ENCODE measurements around the gene HES7.
A peak's percentile ranks its signal among the peaks of the same experiment; 100 is the strongest.
"Not testable (repeated sequence)": the region's sequence is repeated elsewhere in the genome, so short reads cannot be mapped to it uniquely, and the experiment has no call there.

Gene HES7

GRCh38 chr17:8123695-8124349 lies at the start of gene HES7:
TSS of gene HES7 (minus strand) at chr17:8124106. CDS start at chr17:8124084, 22 bp downstream.
- DNase-seq, result no peak

GRCh38 chr17:8173056-8173870 lies 49.4 kb upstream of the HES7 start:
- peak; percentile 78 to 84 for DNase-seq

GRCh38 chr17:8170186-8170585 lies 46.3 kb upstream of the HES7 start:
- DNase-seq, result not testable (repeated sequence)

DNA sequence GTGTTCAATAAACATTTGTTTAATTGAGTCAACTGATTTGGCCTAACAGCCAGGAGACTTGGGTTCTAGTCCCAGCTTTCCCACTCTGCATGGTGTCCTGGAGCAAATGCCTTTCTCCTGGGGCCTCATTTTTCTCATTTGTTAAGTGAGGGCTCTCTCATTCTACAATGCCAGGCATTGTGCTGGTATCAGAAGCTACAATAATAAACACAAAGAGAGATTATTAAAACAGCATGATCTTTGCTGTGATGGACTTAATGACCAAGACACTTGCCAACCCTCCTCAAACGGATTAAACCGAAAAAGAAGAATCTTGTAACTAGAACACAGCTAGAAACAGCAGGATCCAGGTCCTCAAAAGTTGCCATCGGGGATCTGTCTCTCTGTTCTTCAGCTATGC lies 43.6 kb upstream of the HES7 start:
- DNase-seq, result no peak

DNA sequence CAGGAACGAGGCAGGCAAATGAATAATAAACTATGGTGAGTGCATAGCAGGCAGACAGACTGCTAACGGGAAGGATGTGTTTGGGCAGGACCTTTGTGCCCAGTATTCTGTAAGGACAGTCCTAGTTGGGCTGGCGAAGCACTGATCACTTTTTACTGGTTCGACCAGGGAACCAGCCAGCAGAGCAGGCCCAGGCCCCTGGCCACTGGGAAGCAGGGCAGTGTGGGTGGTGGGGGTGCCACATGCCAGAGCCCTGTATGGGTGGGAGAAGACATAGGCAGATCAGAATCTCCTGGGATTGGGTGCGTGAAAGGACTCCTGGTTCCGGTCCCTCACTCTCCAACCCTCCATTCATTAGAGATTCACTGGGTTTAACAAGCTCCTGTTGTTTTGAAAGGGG lies 42.8 kb upstream of the HES7 start:
- DNase-seq, result no peak

DNA sequence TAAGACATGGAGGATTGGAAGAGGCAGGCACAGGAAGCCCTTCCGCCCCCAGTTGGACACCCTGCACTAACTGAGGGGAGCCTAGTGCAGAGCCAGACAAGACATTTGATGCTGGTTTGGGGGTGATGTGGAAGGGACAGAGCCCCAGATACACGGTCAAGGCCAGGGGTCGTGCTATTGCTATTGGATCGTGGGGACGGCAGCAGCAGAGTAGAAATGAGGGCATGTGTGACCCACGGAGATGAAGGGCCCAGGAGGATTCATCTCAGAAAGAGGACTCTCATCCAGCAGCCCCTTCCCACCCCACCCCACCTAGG lies 40.9 kb upstream of the HES7 start:
- DNase-seq, result no peak

DNA sequence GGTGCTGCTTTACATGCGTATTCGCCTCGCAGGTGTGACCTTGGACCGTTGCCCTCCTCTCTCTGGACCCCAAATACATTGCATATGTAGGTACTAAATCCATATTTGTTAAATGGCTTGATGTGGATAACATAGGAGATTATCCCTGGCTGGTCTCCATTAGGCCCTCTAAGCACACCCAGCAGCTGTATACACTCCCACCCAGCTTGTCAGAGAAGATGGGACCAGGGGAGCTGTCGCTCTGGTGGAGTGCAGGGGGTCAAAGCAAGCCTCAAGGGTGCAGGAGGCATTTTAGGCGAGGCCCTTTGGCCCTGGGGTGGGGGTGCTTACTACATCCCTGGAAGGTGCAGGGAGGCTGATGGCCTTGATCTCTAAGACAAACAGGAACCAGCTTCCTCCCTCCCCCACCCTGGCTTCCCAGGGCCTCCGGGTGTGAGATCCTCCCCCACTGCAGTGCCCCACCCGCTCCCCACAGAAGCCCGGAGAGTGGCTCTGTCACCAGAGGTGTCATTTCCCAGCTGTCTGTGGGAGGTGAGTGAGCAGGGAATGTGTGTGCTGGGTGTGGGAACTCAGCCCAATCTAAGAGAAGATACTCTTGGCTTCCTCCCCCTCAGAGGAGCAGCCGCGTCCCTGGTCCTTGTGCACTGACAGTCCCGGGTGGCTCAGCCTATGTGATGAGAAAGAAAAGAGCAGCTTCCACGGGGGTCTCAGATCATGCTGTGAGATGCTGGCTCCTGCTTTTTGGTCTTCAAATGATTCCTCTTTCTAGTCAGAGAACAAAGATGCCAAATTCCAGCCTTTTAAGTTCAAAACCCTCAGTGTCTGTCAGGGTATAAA lies 40.3 kb upstream of the HES7 start:
- DNase-seq, result peak; percentile 50 to 64

DNA sequence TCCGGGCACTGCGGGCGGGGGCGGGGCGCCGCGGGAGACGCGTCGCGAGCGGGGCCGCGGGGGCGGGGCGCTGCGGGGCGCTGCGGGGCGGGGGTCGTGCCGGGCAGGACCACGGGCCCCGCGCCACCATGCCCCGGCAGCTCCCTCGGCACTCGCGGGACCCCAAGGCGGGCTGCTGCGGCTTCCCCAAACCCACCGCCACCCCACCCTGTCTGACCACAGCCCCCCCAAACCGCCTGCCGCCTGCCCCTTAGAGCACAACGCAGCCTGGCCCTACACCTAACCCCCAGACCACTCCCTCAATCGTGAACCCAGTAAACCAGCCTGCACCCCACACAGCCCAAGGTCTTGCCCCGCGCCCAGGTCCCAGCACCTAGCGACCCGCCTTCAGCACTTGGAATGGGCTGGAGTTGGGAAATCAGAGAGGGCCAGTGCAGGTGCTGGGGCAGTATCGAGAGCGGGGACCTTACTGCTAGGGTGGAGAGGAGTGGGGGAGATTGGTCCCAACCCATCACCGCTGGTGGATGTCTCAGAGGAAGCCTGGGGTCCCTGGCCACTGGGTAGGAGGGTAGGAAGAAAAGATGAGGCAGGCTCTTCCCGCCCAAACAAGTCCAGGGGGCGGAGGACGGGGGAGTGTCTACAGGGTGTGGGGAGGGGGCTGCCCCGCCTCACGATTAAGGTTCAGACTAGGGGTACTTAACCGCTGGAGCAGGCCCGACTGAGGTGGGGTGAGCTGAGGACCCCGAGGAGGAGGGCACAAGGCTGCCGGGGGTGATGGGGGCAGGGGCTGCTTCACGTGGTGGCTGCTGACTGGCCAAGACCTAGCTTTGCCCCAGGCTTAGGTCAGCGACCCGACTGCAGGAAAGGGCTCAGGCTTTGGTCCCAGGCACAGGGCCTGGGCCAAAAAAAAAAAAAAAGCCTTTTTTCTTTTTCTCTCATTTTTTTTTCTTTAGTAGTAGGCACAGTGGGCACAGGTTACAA lies 39.4 kb upstream of the HES7 start:
- no peak for DNase-seq

DNA sequence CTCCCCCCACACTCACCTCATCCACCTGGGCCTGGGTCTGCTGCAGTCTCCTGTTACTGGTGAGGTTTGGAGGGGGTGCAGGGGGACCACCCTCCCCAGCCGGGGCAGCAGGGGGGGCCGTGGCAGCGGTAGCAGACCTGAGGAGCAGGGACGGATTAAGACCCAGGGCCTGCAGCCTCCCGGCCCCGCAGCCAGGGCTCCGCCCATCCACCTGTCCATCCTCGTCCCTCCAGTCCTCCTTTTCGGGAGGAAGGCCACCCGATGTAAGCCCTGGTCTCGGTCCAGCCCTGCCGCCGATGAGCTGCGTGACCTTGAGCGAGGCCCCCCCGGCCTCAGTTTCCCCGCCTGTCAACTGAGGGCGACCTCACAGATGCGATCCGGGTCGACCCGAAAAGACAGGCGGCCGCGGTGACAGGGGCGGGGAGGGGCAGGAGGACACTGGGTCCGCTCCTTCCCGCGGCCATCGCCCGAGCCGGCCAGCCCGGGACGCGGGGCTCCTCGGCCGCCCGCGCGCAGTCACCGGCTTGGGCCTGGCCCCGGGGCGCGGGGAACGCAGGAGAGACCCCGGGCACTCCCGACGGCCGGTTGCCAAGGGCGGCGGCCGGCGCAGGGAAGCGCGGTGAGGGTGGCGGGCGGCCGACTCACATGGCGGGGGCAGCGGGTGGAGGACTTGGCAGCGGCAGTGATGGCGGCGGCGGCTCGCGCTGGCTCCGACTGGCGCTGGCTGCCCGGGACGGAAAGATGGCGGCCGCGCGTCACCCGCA lies 38.5 kb upstream of the HES7 start, which contains the start of gene VAMP2:
VAMP2 (minus strand) TSS at position 716 of the 764 bp plus-strand sequence; CDS start at position 647, 69 bp downstream.
- peak; percentile 79 to 81 for DNase-seq

GRCh38 chr17:8161289-8162232 lies 37.7 kb upstream of the HES7 start:
- DNase-seq, result no peak

DNA sequence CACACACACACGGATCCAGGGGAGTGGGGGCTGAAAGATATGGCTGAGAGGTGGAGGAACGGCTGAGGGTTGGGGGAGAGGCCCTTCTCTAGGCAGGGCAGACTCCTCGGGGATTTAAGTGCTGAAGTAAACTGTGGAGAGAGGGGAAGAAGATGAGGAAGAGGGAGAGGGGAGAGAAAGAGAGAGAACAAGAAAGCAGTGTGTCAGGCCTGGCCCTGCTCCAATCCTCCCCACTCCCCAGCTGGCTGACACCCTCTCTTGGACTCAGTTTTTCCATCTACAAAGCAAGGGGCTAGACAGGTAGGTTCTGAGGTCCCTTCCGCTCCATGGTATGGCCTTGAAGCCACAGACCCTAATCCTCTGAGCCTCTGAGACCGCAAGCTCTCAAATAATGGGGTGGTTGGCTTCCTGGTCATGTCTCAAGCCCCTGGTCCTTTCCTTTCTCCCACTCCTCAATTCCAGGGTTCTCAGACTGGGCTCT lies 36.9 kb upstream of the HES7 start:
- DNase-seq, result no peak

DNA sequence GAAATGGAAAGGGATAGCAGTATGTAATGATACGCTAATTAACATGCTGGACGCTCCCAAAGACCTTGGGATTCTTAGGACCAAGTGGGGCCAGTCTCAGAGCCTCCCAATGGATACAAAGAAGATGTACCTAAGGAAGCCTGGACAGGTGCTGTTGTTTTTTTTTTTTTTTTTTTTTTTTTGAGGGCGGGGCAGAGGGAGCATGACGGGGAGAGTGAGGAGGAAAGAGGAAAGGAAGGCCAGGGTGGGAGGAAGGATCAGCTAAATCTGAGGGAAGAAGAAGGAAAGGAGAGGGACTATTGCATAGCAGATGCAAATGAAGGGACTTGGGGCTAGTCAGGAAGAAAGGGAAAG lies 36.3 kb upstream of the HES7 start:
- DNase-seq, result no peak

GRCh38 chr17:8159459-8160223 lies 35.7 kb upstream of the HES7 start:
- DNase-seq, result no peak

DNA sequence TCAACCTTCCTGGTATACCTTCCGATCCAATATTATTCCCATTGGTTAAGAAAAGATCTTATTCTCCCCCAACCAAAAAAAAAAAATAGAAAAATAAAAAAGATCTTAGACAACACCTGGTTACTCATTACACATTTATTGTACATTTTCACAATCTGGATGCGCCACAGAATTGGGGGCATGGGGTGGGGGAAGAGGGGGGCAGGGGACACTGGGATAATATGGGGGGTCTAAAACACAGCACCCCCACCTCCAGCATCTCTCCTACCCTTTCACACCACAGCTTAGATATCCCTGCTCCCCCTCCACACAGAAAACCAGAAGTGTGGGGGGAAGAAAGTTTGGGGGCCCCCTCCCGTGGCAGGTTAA lies 35.1 kb upstream of the HES7 start:
- no peak for DNase-seq

GRCh38 chr17:8158267-8159031 lies 34.5 kb upstream of the HES7 start:
- DNase-seq, result peak; percentile 81 to 87

DNA sequence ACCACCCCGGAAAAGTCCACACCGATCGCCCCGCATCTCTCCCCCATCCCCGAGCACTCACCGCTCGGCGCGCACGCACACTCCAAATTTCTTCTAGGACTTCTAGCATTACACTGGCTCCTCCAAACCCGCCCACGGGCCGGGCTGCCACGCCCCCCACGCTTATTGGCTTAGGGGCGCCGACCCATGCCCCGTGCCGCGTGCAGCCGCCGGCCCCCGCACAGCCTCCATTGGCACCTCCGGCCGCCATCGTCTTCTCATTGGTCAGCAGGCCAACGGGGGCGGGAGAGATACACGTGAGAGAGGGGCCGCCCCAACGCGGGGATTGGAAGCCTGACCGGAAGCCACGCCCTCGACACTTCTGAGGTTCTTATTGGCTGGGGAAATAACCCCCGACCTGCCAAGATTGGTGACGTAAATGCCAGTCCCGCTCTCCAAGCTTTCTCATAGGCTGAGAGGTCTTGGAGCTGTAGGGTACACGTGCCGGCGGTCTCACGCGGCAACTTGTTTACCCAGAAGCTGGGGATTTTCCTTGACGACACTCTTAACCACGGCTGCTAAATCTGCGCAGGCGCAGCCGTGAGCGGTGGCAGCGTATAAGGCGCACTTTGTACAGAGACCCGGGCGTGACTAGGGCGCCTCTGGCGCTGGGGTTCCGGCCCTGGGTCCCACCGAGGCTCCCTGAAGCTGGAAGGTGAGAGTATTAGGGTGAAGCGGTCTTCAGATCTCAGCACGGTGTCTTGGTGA lies 32.5 kb upstream of the HES7 start:
- DNase-seq, result peak; percentile 100

- DNase-seq, result no peak
These were observed 32.0 kb upstream of the HES7 start for GRCh38 chr17:8155996-8156245.

All from activated CD4-positive, alpha-beta T cell treated with anti-CD3 and anti-CD28 coated beads for 4 hours (primary cell).